CD4-positive, alpha-beta T cell treated with Interleukin-15 for 4 hours (primary cell): ENCODE results near the gene GIPC1.
A peak's percentile ranks its signal among the peaks of the same experiment; 100 is the strongest.

Source experiments
- DNase-seq: peaks from one replicate; pipeline ENCODE4 v3.0.0-alpha.2; 2020; ENCODE audit warnings: low spot score

GIPC1 gene

GRCh38 chr19:14434543-14435319, 61.2 kb downstream of the GIPC1 start:
- DNase-seq: peak; percentile 51

GRCh38 chr19:14433554-14434501, 62.1 kb downstream of the GIPC1 start:
- DNase-seq: no peak

- DNase-seq: peak; percentile 37
Observed at GRCh38 chr19:14432791-14433553, 63.0 kb downstream of the GIPC1 start, which contains the start of gene PKN1. TSS of gene PKN1 (plus strand) at chr19:14433306. CDS start at chr19:14433522, 216 bp downstream.

GRCh38 chr19:14430712-14431111, 65.2 kb downstream of the GIPC1 start:
- DNase-seq: no peak

GRCh38 chr19:14428882-14429416, 67.0 kb downstream of the GIPC1 start:
- no peak for DNase-seq
